Activated CD4-positive, alpha-beta T cell treated with anti-CD3 and anti-CD28 coated beads, Interleukin-2, amount 10 ng/mL, durations not matched to agents 24 days and 14 days (primary cell): ENCODE measurements around the gene HSD17B12. TPM values are rescaled to one million over a fixed set of nuclear protein-coding genes. Genes with fewer than 3 reads are reported as not detected.
"Not testable (repeated sequence)": the region's sequence is repeated elsewhere in the genome, so short reads cannot be mapped to it uniquely, and the experiment has no call there.

Source experiments
- DNase-seq: peaks from one replicate; pipeline ENCODE4 v3.0.0; 2022
- H3K27ac Mint-ChIP-seq: one replicate; pipeline ENCODE4 v1.8.0; 2022; ENCODE audit warnings: mild to moderate bottlenecking, mixed read lengths
- H3K27me3 Mint-ChIP-seq: one replicate; pipeline ENCODE4 v1.8.0; 2022; ENCODE audit warnings: mixed read lengths
- H3K36me3 Mint-ChIP-seq: one replicate; pipeline ENCODE4 v1.8.0; 2022; ENCODE audit warnings: low read depth, mild to moderate bottlenecking, mixed read lengths
- H3K4me1 Mint-ChIP-seq: one replicate; pipeline ENCODE4 v1.8.0; 2021; ENCODE audit warnings: mixed read lengths
- H3K4me3 Mint-ChIP-seq: one replicate; pipeline ENCODE4 v1.8.0; 2022; ENCODE audit warnings: mild to moderate bottlenecking, moderate library complexity, mixed read lengths
- H3K9me3 Mint-ChIP-seq: one replicate; pipeline ENCODE4 v1.8.0; 2021; ENCODE audit warnings: mixed read lengths
- intact Hi-C: fragments of 100-400 bp; cut with micrococcal nuclease; formaldehyde crosslinking; loops from one replicate; pipeline ENCODE4 v1.15.1; 2023
- total RNA-seq: library from RNA; stranded (reverse); gene quantifications from 2 replicates; pipeline ENCODE4 v1.2.3, GENCODE V29; 2022

HSD17B12 gene
- total RNA-seq, 1 donor from 2014 or later = 80.1 TPM

DNA sequence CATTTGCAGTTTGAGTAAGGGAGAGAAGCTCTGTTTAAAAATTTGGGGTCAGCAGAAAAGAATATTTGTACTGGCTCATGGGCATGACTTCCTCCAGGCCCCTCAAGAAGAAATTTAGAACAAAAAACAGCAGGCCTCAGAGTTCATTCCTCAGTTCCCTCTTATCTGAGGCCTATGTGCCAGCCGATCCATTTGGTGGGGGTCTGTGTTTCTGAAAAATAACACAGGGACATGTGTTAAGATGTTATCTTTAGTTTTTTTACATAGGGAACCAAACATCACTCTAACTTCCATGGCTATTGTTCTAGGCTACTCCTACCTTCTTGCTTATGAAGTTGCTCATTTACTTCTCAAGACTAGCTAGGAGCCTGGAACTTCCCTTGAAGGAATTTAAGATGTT lies 16.2 kb upstream of the HSD17B12 start:
- Mint-ChIP-seq H3K9me3 (no peaks in the 10 kb centered on the region), H3K4me3 (no peak overlapping the region), H3K27ac (no peak overlapping the region), H3K36me3 (no peaks in the 10 kb centered on the region), H3K4me1 (no peaks in the 10 kb centered on the region), H3K27me3 (peaks cover 17% of the 10 kb centered on the region)
- intact Hi-C loops = no loop called here
- no peak for DNase-seq

DNA sequence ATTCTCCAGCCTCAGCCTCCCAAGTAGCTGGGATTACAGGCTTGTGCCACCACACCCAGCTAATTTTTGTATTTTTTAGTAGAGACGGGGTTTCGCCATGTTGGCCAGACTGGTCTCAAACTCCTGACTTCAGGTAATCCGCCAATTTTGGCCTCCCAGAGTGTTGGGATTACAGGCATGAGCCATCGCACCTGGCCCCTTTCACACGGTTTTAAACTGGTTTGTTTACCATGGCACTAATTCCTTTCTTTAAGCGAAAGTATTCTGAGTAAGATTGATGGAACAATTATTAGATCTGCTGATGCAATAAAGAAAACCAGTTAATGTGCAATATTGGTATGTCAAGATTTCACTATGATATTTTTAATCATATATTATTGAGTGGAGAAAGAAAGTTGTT lies 9.3 kb upstream of the HSD17B12 start:
- intact Hi-C loops, H3K4me3 Mint-ChIP-seq, H3K36me3 Mint-ChIP-seq, DNase-seq, H3K27ac Mint-ChIP-seq, H3K4me1 Mint-ChIP-seq, H3K9me3 Mint-ChIP-seq: not testable (repeated sequence)
- H3K27me3 Mint-ChIP-seq = peaks cover 32% of the 10 kb centered on the region

DNA sequence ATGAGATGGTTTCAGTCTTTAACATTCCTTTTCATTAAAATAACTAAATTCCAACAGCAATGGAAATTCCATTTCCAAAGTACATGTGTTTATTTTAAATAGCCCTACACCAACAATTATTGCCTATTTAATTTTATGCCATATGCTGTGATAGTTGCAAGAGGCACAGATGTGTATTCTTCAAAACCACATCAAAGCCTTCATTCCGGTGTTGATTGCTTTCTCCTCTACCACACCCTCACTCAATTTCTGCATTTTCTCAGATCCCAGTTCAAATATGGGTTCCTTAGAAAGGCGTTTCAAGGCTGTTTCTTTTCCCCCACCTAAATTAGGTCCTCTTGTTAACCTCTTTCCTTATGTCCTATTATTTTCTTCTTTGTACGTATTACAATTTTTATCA lies 6.0 kb upstream of the HSD17B12 start:
- Mint-ChIP-seq H3K9me3 (peaks cover 10% of the 10 kb centered on the region), H3K27me3 (peaks cover 25% of the 10 kb centered on the region), H3K36me3 (peaks cover 2% of the 10 kb centered on the region), H3K4me3 (no peak overlapping the region), H3K27ac (no peak overlapping the region), H3K4me1 (peaks cover 6% of the 10 kb centered on the region)
- intact Hi-C loops = no loop called here
- no peak for DNase-seq

DNA sequence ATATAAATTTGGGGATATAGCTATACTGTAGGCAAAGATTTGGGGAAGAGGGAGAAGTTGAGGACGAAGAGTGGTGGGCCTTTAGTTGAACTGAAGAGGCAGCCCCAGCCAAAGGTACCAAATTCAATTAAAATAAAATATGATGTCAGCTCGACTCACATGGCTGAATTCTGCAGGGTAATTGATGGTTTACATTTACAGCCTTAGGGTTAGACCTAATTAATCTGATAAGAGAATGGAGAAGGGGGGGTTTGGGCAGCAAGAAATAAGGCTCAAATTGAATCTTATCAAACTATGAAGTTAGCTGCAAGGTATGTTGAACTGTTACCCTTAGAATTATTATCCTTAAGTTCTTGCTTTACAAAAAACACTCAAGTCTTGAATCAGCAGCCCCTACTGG lies 3.6 kb upstream of the HSD17B12 start:
- DNase-seq = no peak
- Mint-ChIP-seq H3K9me3 (peaks cover 14% of the 10 kb centered on the region), H3K27ac (no peak overlapping the region), H3K36me3 (peaks cover 11% of the 10 kb centered on the region), H3K4me3 (no peak overlapping the region), H3K27me3 (peaks cover 23% of the 10 kb centered on the region), H3K4me1 (peaks cover 13% of the 10 kb centered on the region)
- intact Hi-C loops = no loop called here

DNA sequence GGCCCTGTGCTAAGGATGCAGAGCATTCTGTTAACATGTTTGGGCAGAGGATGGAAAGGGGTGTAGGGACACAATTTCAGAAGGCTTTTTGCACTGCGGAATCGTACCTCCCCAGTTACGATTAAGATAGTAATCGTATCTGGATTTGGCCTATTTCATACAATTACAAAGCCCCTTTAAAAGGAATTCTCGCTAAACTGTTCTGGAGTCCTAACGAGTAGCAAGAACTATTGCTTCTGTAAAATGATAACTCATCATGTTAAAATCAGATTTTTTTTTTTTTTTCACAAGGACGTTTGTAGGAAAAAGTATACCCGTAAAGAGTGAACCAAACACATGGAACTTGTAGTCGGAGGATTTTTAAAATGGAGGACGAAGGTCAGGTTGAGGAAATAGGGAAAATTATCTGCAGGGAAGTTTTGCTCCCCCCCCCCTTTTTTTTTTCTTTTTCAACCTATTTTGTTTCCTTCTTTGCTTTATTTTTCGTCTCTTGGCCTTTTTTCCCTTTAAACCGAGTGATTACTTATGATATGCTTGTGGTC lies 934 bp downstream of the HSD17B12 start:
- Mint-ChIP-seq H3K9me3 (peaks cover 18% of the 10 kb centered on the region), H3K4me3 (peak overlapping the region; percentile 98), H3K4me1 (peaks cover 35% of the 10 kb centered on the region), H3K27ac (peak overlapping the region; percentile 96), H3K27me3 (peaks cover 7% of the 10 kb centered on the region), H3K36me3 (peaks cover 46% of the 10 kb centered on the region)
- DNase-seq = no peak
- intact Hi-C loops = loop anchor here (2.0 to 10.0 kb wide), 4 partner anchors 103 to 893 kb away; partner anchors contain the start of genes ACCS and C11orf96

DNA sequence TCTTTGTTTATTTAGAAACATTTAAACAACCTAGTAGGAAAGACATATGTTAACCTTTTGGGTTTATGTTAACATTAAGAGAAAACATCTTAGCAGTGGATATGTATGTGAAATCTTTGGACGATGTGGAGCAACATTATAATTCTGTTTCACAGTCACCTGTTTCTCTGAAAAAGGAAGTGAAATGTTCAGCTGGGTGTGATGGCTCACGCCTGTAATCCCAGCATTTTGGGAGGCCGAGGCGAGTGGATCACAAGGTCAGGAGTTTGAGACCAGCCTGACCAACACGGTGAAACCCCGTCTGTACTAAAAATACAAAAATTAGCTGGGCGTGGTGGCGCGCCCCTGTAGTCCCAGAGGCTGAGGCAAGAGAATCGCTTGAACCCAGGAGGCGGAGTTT lies 1.5 kb downstream of the HSD17B12 start:
- DNase-seq, H3K27me3 Mint-ChIP-seq: not testable (repeated sequence)
- Mint-ChIP-seq H3K4me1 (peaks cover 36% of the 10 kb centered on the region), H3K4me3 (peak overlapping the region; percentile 98), H3K27ac (peak overlapping the region; percentile 96), H3K9me3 (peaks cover 18% of the 10 kb centered on the region), H3K36me3 (peaks cover 48% of the 10 kb centered on the region)
- intact Hi-C loops = loop anchor here (5.0 to 10.0 kb wide), 3 partner anchors 263 to 893 kb away; partner anchors contain the start of genes ACCS and C11orf96

DNA sequence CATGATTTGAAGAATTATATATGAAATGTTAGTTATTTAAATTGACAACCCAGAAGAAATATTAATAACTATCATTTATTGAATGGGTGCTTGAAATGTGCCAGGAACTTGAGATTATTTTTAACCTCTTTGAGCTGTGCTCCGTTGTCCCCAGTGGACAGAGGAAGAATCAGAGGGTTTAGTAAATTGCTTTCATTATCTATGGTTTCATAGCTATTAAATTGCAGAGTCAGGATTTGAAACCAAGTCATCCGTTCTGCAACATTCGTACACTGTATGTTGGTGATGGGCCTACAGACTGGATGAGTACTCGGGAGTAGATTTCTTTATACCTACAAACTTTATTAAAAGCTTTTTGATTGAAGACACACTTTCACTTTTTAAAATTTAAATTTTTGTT lies 4.9 kb downstream of the HSD17B12 start:
- no peak overlapping the region for H3K27ac Mint-ChIP-seq
- H3K4me1 Mint-ChIP-seq = peaks cover 43% of the 10 kb centered on the region
- peaks cover 54% of the 10 kb centered on the region for H3K36me3 Mint-ChIP-seq
- H3K4me3 Mint-ChIP-seq = no peak overlapping the region
- intact Hi-C loops = loop anchor here (10.0 kb wide), 2 partner anchors 259 to 889 kb away; partner anchors contain the start of gene C11orf96
- H3K27me3 Mint-ChIP-seq = no peaks in the 10 kb centered on the region
- peaks cover 4% of the 10 kb centered on the region for H3K9me3 Mint-ChIP-seq
- DNase-seq = no peak

DNA sequence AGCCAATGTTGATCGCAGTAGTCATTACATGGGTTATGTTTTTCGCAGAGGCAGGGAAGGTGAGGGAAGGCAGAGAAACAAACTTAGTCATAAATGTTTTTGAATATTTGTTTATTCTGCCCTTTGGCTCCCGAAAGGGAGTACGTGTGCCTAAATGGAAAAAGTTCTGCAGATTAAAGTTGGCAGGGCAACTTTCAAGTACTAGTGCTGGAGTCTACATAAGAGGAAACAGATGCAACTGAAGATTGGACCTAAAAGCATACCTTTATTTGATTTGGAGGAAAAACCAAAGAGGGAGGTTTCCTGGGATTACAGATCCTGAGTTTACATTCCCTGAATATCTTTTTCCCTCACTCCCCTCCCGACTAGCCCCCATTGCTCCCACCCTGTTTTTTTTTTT lies 5.7 kb downstream of the HSD17B12 start:
- H3K36me3 Mint-ChIP-seq = peaks cover 54% of the 10 kb centered on the region
- H3K9me3 Mint-ChIP-seq = peaks cover 4% of the 10 kb centered on the region
- intact Hi-C loops = loop anchor here (10.0 kb wide), 2 partner anchors 259 to 889 kb away; partner anchors contain the start of gene C11orf96
- no peak for DNase-seq
- H3K27me3 Mint-ChIP-seq = no peaks in the 10 kb centered on the region
- no peak overlapping the region for H3K4me3 Mint-ChIP-seq
- H3K4me1 Mint-ChIP-seq = peaks cover 45% of the 10 kb centered on the region
- no peak overlapping the region for H3K27ac Mint-ChIP-seq

DNA sequence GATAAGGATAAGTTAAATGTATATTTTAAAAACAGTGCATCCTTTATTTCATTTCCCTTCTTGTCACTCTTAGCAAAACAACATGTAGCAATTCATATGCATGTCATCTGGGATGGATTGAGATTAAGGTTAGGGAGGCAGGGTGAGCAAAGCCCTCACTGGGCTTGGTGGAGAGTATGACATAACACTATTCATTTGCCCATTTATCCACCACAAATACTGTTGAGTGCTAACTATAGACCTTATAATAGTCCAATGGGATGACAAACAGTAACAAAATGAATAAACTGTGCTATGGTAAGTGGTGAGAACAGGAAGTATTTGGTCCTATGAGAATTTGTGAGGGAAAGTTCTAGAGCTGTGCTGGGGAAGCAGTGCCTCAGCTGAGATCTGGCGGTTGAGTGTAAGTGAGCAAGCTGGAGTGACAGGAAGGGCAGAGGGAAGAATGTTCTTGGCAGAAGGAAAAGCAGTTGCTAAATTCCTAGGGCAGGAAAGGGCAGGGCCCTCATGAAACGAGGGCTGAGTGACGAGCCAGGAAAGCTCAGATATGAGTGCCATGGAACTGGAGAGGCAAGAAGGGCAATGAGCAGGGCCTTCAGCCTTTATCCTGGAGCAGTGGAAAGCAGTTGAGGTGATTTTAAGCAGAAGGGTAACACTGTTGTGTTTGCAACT lies 6.7 kb downstream of the HSD17B12 start:
- Mint-ChIP-seq H3K36me3 (peaks cover 55% of the 10 kb centered on the region), H3K27me3 (no peaks in the 10 kb centered on the region), H3K9me3 (peaks cover 4% of the 10 kb centered on the region), H3K4me3 (no peak overlapping the region), H3K27ac (peak overlapping the region; percentile 9), H3K4me1 (peaks cover 46% of the 10 kb centered on the region)
- intact Hi-C loops = loop anchor here (10.0 kb wide), 2 partner anchors 258 to 888 kb away; partner anchors contain the start of gene C11orf96
- DNase-seq = no peak

DNA sequence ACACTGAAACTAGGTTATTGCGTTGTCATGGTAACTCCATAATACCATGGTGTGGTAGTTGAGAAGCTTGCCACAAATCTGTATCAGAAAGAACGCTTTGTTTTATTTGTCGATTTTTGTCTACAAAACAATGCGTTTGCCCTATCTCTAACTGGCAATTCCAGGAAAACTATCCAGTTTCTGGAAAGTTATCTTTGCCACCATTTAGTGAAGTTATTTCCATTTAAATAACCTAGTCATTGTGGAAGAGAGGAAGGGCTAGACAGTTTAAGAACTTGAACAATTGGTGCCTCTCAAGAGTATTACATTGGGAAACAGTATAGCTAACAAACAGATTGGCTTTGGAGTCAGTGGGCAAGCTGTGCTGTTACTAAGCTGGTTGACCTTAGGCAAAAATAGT lies 7.9 kb downstream of the HSD17B12 start:
- Mint-ChIP-seq H3K27me3 (no peaks in the 10 kb centered on the region), H3K4me1 (peaks cover 44% of the 10 kb centered on the region), H3K9me3 (peaks cover 4% of the 10 kb centered on the region), H3K4me3 (no peak overlapping the region), H3K27ac (no peak overlapping the region), H3K36me3 (peaks cover 49% of the 10 kb centered on the region)
- DNase-seq = no peak
- intact Hi-C loops = loop anchor here (10.0 kb wide), 2 partner anchors 256 to 886 kb away; partner anchors contain the start of gene C11orf96

DNA sequence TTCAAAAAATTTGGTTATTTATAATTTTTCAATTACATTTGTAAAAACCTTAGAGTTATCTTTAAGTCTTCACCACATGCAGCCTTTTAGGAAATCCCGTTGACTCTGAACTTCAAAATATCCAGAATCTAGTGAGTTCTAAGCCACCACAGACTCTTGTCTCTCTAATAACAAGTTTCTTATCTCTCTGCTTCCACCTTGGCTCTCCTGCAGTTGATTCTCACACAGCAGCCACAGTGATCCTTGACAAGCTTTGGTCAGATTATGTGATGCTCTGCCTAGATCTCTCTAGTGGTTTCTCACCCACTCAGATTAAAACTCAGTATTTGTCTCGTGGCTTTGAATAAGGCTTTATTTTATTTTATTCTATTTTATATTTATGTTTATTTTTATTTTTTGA lies 8.6 kb downstream of the HSD17B12 start:
- no peak overlapping the region for H3K4me3 Mint-ChIP-seq
- peaks cover 44% of the 10 kb centered on the region for H3K36me3 Mint-ChIP-seq
- H3K9me3 Mint-ChIP-seq = peaks cover 2% of the 10 kb centered on the region
- H3K4me1 Mint-ChIP-seq = peaks cover 41% of the 10 kb centered on the region
- H3K27ac Mint-ChIP-seq = no peak overlapping the region
- DNase-seq = no peak
- intact Hi-C loops = loop anchor here (10.0 kb wide), 2 partner anchors 256 to 886 kb away; partner anchors contain the start of gene C11orf96
- H3K27me3 Mint-ChIP-seq = no peaks in the 10 kb centered on the region

DNA sequence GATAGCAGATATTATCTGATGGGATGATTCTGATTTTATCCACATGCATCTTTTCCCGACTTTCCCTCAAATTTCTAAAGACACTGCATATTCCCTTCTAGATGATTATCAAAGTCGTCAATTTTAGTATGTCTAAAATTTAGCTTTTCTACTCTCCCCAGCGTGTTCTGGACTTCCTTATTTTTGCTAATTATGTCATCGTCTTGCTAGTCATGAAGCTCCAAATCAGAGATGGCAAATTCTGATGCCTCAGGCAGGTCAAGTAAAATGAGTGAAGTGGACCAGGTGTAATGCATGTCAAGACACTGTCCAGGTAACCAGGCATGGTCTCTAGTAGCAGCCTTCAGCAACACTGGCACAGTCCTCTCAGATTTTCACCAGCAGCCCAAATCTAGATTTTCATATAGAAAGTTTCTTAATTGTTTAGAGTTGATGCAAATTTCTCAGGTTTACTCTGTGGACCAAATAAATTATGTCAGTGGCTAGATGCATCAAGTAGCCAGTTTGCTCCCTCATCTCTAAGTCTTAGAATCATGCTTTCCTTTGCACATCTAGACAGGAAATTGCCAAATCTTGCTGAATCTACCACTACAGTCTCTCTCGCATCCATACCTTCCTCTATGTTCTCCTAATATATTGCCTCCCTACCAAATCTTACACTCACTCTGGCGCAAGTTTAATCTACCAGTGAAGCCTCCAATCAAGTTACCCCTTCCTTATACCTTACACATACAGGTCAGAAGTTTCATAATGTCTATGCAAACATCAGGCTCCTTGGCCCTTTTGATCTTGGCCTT lies 10.6 kb downstream of the HSD17B12 start:
- intact Hi-C loops = no loop called here
- Mint-ChIP-seq H3K36me3 (peaks cover 31% of the 10 kb centered on the region), H3K9me3 (no peaks in the 10 kb centered on the region), H3K4me1 (peaks cover 30% of the 10 kb centered on the region), H3K4me3 (no peak overlapping the region), H3K27me3 (no peaks in the 10 kb centered on the region), H3K27ac (no peak overlapping the region)
- no peak for DNase-seq

DNA sequence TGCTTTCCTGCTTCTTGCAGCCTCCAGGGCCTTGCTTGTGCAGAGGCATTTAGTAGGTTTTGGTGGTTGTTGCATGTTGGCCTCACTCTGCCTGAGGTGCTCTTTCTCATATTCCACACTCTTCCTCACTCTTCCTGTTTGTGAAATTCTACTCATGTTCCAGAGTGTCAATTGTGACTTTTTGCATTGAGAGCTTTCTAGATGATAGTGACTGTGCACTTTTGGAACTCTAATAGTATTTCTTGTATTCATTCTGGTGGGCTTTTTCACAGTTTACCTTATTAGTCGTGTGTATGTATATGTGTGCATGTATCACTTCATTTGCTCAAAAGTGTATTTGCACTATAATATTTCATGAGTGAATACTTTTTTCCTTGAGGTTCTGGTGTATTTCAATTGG lies 11.3 kb downstream of the HSD17B12 start:
- peaks cover 26% of the 10 kb centered on the region for H3K4me1 Mint-ChIP-seq
- no peaks in the 10 kb centered on the region for H3K27me3 Mint-ChIP-seq
- H3K36me3 Mint-ChIP-seq = peaks cover 32% of the 10 kb centered on the region
- H3K4me3 Mint-ChIP-seq = no peak overlapping the region
- no peak for DNase-seq
- H3K27ac Mint-ChIP-seq = no peak overlapping the region
- no peaks in the 10 kb centered on the region for H3K9me3 Mint-ChIP-seq
- intact Hi-C loops = no loop called here

DNA sequence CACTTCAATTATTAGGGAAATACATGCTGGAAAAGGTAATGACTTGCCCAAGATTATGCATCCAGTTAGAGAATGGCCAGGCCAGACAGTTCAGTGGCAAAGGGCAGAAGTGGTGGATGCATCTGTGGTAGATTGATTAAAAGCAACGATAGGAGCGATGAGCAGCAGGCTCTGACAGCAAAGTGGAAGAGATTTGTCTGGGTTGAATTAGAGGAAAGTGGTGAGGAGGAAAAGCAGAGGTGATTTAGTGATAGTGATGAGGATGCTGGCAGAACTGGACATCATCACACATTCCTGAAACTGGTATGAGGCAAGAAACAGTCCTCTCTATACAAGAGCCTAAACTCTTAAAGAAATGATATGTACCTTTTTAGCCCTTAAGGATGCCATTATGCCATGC lies 12.5 kb downstream of the HSD17B12 start:
- intact Hi-C loops = no loop called here

More for the DNA sequence above, 12.5 kb downstream of the HSD17B12 start:
- DNase-seq = no peak
- H3K4me1 Mint-ChIP-seq = peaks cover 21% of the 10 kb centered on the region
- peaks cover 29% of the 10 kb centered on the region for H3K36me3 Mint-ChIP-seq
- no peak overlapping the region for H3K27ac Mint-ChIP-seq
- H3K27me3 Mint-ChIP-seq = no peaks in the 10 kb centered on the region
- H3K9me3 Mint-ChIP-seq = no peaks in the 10 kb centered on the region
- no peak overlapping the region for H3K4me3 Mint-ChIP-seq
